RPMI8226 (cell line): ENCODE data around the gene CCL5.

Source experiments
- DNase-seq: peaks from one replicate; pipeline ENCODE4 v3.0.0-alpha.2; 2015

The CCL5 gene

GRCh38 chr17:35879773-35880654, at the start of gene CCL5:
Gene CCL5 (minus strand): TSS chr17:35880360.
- peak; percentile 43 for DNase-seq

- DNase-seq: no peak
Observed at GRCh38 chr17:35927714-35928113, 47.6 kb upstream of the CCL5 start.

DNA sequence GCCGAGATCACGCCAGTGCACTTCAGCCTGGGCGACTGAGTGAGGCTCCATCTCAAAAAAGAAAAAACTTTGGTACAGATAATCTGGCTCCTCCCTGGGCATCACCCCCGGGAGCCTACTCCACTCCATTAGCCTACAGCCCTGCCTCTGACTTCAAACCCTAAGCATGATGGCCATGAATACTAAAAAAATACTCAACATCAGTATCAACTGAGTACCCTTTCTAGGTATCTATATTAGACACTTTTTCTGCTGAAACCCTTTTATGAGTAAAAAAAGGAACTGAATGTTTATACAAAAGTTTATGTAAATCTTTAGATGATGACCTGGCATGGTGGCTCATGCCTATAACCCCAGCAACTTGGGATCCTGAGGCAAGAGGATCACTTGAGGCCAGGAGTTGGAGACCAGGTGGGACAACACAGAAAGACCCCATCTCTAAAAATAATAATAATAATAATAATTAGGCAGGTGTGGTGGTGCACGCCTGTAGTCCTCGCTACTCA, 43.5 kb upstream of the CCL5 start:
- no peak for DNase-seq

DNA sequence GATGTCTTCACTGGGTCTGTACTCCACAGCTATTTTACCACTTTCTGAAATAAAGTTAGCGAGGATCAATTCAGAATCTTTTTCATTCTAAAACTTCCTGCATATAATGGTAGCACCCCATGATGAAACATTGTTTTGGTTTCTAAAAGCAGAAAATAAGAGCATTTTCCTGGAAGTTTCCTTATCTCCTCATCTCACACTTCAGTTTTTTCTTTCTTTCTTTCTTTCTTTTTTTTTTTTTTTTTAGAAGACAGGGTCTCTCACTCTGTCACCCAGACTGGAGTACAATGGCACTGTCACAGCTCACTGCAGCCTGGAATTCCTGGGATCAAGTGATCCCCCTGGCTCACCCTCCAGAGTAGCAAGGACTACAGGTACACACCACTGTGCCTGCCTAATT, 40.1 kb upstream of the CCL5 start:
- no peak for DNase-seq

DNA sequence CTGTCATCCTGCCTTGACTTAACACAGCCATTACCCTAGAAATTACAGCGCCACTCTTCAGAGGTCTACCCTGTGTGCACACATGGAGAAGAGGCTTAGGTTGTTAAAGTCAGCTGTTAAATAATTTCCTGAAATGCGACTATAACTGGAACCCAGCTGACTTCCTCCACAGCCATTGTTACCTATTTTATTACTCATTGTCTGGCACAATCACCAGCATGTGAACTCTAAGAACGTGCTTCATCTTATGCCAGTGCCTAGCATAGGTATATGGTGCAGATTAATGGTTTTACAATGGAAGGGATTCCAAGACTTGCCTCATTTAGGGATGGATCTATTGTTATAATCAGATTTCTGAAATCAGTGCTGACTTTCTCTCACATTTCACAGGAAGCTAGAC, 38.5 kb upstream of the CCL5 start:
- no peak for DNase-seq

GRCh38 chr17:35917519-35918213, 37.5 kb upstream of the CCL5 start:
- DNase-seq: no peak

GRCh38 chr17:35915153-35915964, 35.2 kb upstream of the CCL5 start:
- DNase-seq: no peak

DNA sequence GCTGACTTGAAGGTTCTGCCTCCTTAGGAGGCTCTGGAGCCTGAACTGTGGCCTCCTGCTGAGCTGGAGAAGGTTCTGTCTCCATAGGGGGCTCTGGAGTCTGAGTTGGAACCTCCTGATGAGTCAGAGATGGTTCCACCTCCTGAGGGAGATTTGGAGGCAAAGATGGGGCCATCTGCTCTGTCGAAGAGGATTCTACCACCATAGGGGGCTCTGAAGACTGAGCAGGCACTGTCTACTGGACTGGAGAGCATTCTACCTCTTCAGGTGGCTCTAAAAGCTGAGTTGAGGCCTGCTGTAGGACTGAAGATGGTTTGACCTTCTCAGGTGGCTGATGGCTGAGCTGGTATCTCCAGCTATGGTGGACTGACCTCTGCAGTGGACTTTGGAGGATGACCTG, 34.2 kb upstream of the CCL5 start:
- no peak for DNase-seq

- DNase-seq: no peak
Observed at GRCh38 chr17:35913609-35914008, 33.4 kb upstream of the CCL5 start.

- DNase-seq: no peak
Observed at GRCh38 chr17:35912942-35913341, 32.8 kb upstream of the CCL5 start.

- no peak for DNase-seq
Observed at GRCh38 chr17:35912339-35912912, 32.3 kb upstream of the CCL5 start.

- no peak for DNase-seq
Observed at GRCh38 chr17:35909408-35909807, 29.2 kb upstream of the CCL5 start.

DNA sequence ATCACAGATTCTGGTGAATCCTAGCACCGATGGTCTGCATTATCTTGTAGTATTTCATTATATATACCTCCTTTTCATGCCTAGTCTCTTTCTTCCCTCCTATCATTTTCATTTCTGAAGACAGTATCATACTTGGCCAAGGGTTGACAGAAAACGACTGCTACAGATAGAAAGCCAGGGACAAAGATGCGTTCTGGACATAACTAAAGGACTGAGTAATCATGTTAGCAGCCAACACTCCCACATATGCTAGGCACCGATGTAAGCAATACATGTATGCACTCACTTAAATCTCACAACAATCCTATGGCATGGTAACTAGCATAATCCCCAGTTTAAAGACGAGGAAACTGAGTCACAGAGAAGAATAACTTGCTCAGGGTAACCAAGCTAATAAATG, 27.5 kb upstream of the CCL5 start:
- no peak for DNase-seq

- no peak for DNase-seq
Observed at GRCh38 chr17:35906926-35907637, 26.9 kb upstream of the CCL5 start.

DNA sequence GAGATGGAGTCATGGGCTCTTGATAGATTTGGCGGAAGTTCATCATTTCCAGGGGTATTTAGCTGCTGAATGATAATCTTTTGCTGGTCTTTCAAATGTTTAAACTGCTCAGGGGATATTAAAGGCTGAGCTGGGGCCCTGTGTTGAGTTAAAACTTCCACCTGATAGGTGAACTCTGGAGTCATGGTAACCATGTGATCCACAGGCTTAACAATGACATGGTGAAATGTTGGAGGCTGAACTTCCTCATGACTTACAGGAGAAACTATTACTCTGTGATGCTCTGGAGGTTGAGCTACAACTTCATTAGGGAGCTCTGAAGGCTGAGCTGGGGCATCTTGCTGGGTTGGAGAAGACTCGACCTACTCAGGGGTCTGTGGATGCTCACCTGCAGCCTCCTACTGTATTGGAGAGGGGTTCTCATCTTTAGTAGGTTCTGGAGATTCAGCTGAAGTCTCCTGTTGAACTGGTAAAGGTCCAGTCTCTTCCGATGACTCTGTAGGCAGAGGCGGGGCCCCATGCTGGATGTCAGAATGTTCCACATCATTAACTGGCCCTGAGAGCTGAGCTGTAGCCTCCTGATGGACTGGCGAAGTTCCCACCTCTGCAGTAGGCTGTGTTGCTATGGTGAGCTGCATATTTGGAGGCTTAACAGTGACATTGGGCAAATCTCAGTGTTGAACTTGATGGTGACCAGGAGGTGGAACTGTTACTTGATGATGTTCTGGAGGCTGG, 26.2 kb upstream of the CCL5 start:
- DNase-seq: no peak

DNA sequence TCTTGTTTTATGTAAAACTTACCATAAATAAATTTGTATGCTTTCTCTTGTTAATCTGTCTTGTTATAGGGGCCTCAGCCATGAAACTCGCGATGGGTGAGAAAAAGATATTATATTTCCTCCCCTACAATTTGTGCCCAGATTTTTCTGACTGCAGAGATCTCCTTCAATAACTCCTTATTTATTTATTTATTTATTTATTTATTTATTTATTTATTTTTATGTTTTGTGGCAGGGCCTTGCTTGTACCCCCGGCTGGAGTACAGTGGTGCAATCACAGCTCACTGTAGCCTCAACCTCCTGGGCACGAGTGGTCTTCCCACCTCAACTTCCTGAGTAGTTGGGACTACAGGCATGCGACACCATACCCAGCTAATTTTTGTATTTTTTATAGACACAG, 23.3 kb upstream of the CCL5 start:
- no peak for DNase-seq

DNA sequence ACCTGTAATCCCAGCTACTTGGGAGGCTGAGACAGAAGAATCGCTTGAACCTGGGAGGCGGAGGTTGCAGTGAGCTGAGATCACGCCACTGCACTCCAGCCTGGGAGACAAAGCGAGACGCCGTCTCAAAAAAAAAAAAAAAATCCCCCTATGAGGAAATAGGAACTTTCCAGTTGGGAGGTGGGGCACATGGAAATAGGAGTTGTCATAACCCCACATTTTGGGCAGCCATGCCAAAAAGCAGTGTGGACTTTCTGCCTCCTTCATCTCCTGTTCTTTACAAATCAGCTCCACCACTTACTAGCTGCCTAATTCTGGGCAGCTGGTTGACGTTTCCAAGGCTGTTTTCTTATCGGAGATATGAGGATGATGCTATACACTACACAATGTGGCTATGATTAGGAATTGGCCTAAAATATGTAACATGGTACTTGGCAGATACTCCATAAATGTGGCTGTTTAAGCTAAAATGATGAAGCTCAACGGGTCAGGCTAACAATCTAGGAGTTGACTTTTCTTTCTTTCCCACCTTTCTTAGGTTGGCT, 21.5 kb upstream of the CCL5 start:
- DNase-seq: no peak

DNA sequence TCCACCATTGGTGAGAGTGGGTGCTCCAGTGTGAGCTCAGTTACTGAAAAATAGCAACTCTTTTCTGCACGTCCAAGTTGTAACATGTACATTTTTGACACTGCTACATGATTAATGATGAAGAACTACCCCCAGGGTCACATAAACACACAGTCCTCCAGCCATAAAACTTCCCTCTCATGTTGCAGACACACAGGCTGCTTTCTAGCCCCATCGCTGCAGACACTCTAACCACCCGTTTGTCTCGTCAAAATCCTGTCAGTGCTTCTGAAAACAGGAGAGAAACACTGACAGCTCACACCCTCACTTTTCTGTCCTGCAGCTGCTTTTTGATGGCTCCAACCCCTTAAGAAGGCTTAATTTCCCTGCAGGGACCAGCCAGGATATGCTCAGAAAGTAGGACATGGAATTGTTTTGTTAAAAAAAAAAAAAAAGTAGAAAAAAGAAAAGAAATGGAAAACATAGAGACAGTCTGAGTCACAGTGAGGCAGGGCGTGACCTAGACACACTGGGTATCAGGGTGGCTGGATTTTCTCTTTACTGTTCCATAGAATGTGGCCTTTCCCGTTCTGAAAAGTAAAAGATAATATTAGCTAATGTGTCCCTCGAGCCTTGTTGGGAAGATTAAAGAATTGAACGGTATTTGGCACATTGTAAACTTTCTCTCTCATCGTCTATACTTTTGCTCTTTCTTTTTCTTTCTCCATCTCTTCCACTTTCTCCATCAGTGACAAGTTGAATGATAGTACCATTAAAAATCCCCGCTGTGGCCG, 20.7 kb upstream of the CCL5 start:
- DNase-seq: no peak

- DNase-seq: no peak
Observed at GRCh38 chr17:35900280-35900679, 20.1 kb upstream of the CCL5 start.
